Bone marrow (tissue), 2 donors: ENCODE results near the gene MATN3.
"Not testable (repeated sequence)": the region's sequence is repeated elsewhere in the genome, so short reads cannot be mapped to it uniquely, and the experiment has no call there.

Experiments used
- DNase-seq, 2 donors: peaks; one replicate each; lab custom pipeline; 2025; lab: John Stamatoyannopoulos, UW

Gene MATN3

GRCh38 chr2:20012282-20013125 lies at the start of gene MATN3:
Gene MATN3 (minus strand): TSS chr2:20012668. CDS start chr2:20012631, 37 bp downstream.
- no peak for DNase-seq

- DNase-seq = no peak
Observed at GRCh38 chr2:20061940-20062339, 49.5 kb upstream of the MATN3 start.

- DNase-seq = no peak
Observed at GRCh38 chr2:20061476-20061875, 49.0 kb upstream of the MATN3 start.

GRCh38 chr2:20060106-20060505 lies 47.6 kb upstream of the MATN3 start:
- no peak for DNase-seq

GRCh38 chr2:20057268-20057667 lies 44.8 kb upstream of the MATN3 start:
- DNase-seq = no peak

GRCh38 chr2:20054931-20055330 lies 42.5 kb upstream of the MATN3 start:
- no peak for DNase-seq

- no peak for DNase-seq
Observed at GRCh38 chr2:20054119-20054518, 41.7 kb upstream of the MATN3 start.

- no peak for DNase-seq
Observed at GRCh38 chr2:20052861-20053281, 40.4 kb upstream of the MATN3 start.

GRCh38 chr2:20052229-20052851 lies 39.9 kb upstream of the MATN3 start:
- DNase-seq = no peak

GRCh38 chr2:20051532-20052228 lies 39.2 kb upstream of the MATN3 start, which contains the start of gene LAPTM4A:
Gene LAPTM4A (minus strand): TSS chr2:20051628. CDS start chr2:20051520, 108 bp downstream.
- DNase-seq = peak; percentile 98

GRCh38 chr2:20050646-20051531 lies 38.4 kb upstream of the MATN3 start:
- peak in 1 of 2 donors; percentile 23 for DNase-seq

GRCh38 chr2:20050104-20050645 lies 37.7 kb upstream of the MATN3 start:
- DNase-seq = peak in 1 of 2 donors; percentile 88

- peak in 1 of 2 donors; percentile 45 for DNase-seq
Observed at GRCh38 chr2:20049637-20050036, 37.2 kb upstream of the MATN3 start.

GRCh38 chr2:20048488-20049448 lies 36.3 kb upstream of the MATN3 start:
- DNase-seq = no peak

GRCh38 chr2:20045712-20046292 lies 33.3 kb upstream of the MATN3 start:
- DNase-seq = not testable (repeated sequence)

- no peak for DNase-seq
Observed at GRCh38 chr2:20044778-20045177, 32.3 kb upstream of the MATN3 start.

GRCh38 chr2:20042531-20042930 lies 30.1 kb upstream of the MATN3 start:
- DNase-seq = no peak

GRCh38 chr2:20040489-20041172 lies 28.2 kb upstream of the MATN3 start:
- no peak for DNase-seq

GRCh38 chr2:20037660-20038059 lies 25.2 kb upstream of the MATN3 start:
- no peak for DNase-seq
